Psoas muscle (tissue), 8 donors: ENCODE data around the gene ADAMTS3. TPM values are rescaled to one million over a fixed set of nuclear protein-coding genes. Genes with fewer than 3 reads are reported as not detected.

Experiments used
- ATAC-seq, 4 donors: fragments of 200-7000 bp; cut with Tn5 transposase; one replicate each; pipeline ENCODE4 v1.9.1; 2020; ENCODE audit warnings: moderate library complexity in 3 of 4, mild to moderate bottlenecking in 2 of 4
- DNase-seq, 2 donors: peaks; one replicate each; pipeline ENCODE4 v3.0.0-alpha.2; 2020
- H3K27ac ChIP-seq: fragments of 200-600 bp; one replicate; pipeline ENCODE4 v1.8.0; 2022
- H3K27me3 ChIP-seq, 3 donors: fragments of 200-600 bp in 1 of 3; one replicate each; pipeline versions ENCODE4 v1.6.1 to v1.8.0; 2013 to 2022; ENCODE audit warnings: low read length in 2 of 3, mild to moderate bottlenecking in 2 of 3, moderate library complexity in 1 of 3; ENCODE audit not compliant: insufficient read depth in 3 of 3
- H3K36me3 ChIP-seq, 2 donors: fragments of 200-600 bp in 1 of 2; one replicate each; pipeline versions ENCODE4 v1.6.1 to v1.8.0; 2013 to 2022; ENCODE audit warnings: low read depth in 1 of 2, mild to moderate bottlenecking in 1 of 2, moderate library complexity in 1 of 2; ENCODE audit not compliant: insufficient read depth in 1 of 2
- H3K4me1 ChIP-seq: fragments of 200-600 bp; one replicate; pipeline ENCODE4 v1.8.0; 2022
- H3K4me3 ChIP-seq: fragments of 200-600 bp; one replicate; pipeline ENCODE4 v1.8.0; 2022; ENCODE audit warnings: mild to moderate bottlenecking
- H3K9me3 ChIP-seq: fragments of 200-600 bp; one replicate; pipeline ENCODE4 v1.8.0; 2022
- WGBS, 3 donors: extraction: QIAGEN DNeasy Blood & Tissue Kit; methylation state at CpG; one replicate each; pipeline versions ENCODE4 v1.1.6 to v1.1.7; 2013; 5-methylcytosine and 5-hydroxymethylcytosine counted together
- intact Hi-C, 2 donors: fragments of 100-400 bp; cut with DNase I; formaldehyde crosslinking; loops; one replicate each; pipeline versions ENCODE4 v1.11.0 to v1.14.2; 2022
- long read RNA-seq, 2 donors: library from polyadenylated mRNA; unstranded; transcript quantifications; one replicate each; pipeline ENCODE4 v2.0.0, GENCODE V29; 2021
- polyA plus RNA-seq, 3 donors: library from polyadenylated mRNA; stranded (reverse); fragments of 200-250 nt; gene quantifications; one replicate each; pipeline ENCODE4 v1.2.3, GENCODE V29; 2013
- total RNA-seq, 4 donors: library from RNA; stranded (reverse); fragmentation: NEBNext Ultra II Directional in 2 of 4; extraction: Animal tissue kit (Norgen Biotek cat#: 25700) in 2 of 4; gene quantifications; one replicate each; pipeline versions ENCODE4 v1.2.1 to v1.2.4, GENCODE V29; 2021 to 2023
- TF ChIP-seq, protein P1 (sequence below): fragments of 200-600 bp; IDR thresholded peaks from one replicate; pipeline ENCODE4 v1.8.0; 2022; ENCODE audit warnings: antibody characterized with exemption
- donor health status: healthy with polysubstance abuse.
- donor health status: DM: no; HTN: no; CAD: no; lungs with moderate emphysema.
- donor health status: Bipolar disorder and iron deficiency.
- donor health status: healthy.
- donor health status: DM: yes; HTN: yes; CAD: no.
- donor health status: DM: no; HTN: no; CAD: no.
- donor health status: DM: no; HTN: no; CAD: no.
- donor health status: DM: yes; HTN: yes; CAD: no.

The ADAMTS3 gene
- under 1 TPM; 0.13 to 0.89 (median 0.36) TPM for total RNA-seq
- under 1 TPM; 0.01 to 0.10 (median 0.08) TPM for polyA plus RNA-seq
- long read RNA-seq, donor 1, result 0 reads
- long read RNA-seq, donor 2, result 0 reads

GRCh38 chr4:72568959-72569718, at the start of gene ADAMTS3:
ADAMTS3 (minus strand) TSS chr4:72569221; CDS start chr4:72568762, 459 bp downstream.
- H3K4me3 ChIP-seq, result peak within 1 kb of the TSS; percentile 59
- ATAC-seq (peak; percentile 53 to 78 (median 68)), DNase-seq (peak; percentile 46 to 70)
- TF ChIP-seq, protein P1, sequence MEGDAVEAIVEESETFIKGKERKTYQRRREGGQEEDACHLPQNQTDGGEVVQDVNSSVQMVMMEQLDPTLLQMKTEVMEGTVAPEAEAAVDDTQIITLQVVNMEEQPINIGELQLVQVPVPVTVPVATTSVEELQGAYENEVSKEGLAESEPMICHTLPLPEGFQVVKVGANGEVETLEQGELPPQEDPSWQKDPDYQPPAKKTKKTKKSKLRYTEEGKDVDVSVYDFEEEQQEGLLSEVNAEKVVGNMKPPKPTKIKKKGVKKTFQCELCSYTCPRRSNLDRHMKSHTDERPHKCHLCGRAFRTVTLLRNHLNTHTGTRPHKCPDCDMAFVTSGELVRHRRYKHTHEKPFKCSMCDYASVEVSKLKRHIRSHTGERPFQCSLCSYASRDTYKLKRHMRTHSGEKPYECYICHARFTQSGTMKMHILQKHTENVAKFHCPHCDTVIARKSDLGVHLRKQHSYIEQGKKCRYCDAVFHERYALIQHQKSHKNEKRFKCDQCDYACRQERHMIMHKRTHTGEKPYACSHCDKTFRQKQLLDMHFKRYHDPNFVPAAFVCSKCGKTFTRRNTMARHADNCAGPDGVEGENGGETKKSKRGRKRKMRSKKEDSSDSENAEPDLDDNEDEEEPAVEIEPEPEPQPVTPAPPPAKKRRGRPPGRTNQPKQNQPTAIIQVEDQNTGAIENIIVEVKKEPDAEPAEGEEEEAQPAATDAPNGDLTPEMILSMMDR, result no peak
- no peaks in the 10 kb centered on the region for H3K36me3 ChIP-seq
- no peaks in the 10 kb centered on the region for H3K4me1 ChIP-seq
- WGBS, 3 donors, result 1 to 4% (median 2%) methylated on average over 28 to 59 of the region's 59 CpGs
- intact Hi-C loops, result no loop called here
- H3K27me3 ChIP-seq, result peaks cover 0 to 6% (median 2%) of the 10 kb centered on the region in 3 donors
- no peaks in the 10 kb centered on the region for H3K9me3 ChIP-seq
- no peak within 1 kb of the TSS for H3K27ac ChIP-seq

DNA sequence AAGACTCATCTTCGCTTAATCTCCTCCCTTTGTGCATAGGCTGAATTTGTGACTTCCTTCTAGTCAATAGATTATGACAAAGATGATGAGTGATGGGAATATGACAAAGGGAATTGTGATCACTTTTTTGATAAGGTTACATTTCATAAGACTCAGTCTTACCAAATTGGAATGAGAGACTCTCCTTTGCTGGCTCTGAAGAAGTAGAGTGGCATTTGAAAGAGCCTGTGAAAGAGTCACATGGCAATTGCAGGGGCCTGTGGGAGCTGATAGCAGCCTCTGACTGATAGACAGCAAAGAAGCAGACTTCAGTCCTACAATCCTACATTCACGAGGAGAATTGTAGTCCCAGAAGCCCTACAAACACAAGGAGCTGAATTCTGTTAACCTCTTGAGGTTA, 44.9 kb upstream of the ADAMTS3 start:
- no peak overlapping the region for H3K27ac ChIP-seq
- H3K9me3 ChIP-seq, result no peaks in the 10 kb centered on the region
- intact Hi-C loops, result no loop called here
- 59 to 66% (median 66%) methylated on average over 2 of the region's 2 CpGs for WGBS, 3 donors
- TF ChIP-seq, protein P1, result no peak
- no peaks in the 10 kb centered on the region for H3K27me3 ChIP-seq
- no peak for DNase-seq
- no peaks in the 10 kb centered on the region for H3K36me3 ChIP-seq
- no peaks in the 10 kb centered on the region for H3K4me1 ChIP-seq
- no peak overlapping the region for H3K4me3 ChIP-seq
- ATAC-seq, result no peak

DNA sequence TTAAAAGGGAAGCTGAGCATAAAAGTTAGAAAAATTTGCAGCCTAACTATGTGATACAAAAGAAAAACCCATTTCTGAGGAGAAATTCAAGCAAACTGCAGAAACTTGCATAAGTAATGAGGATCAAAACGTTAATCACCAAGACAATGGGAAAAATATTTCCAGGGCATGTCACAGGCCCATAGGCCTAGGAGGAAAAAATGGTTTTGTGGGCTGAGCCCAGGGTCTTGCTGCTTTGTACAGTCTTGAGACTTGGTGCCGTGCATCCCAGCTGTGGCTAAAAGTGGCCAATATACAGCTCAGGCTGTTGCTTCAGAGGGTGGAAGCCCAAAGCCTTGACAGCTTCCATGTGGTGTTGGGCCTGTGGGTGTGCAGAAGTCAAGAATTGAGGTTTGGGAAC, 37.7 kb upstream of the ADAMTS3 start:
- intact Hi-C loops, result no loop called here
- ATAC-seq, result no peak
- Histone ChIP-seq H3K4me3 (no peak overlapping the region), H3K27me3 (no peaks in the 10 kb centered on the region), H3K36me3 (no peaks in the 10 kb centered on the region), H3K4me1 (no peaks in the 10 kb centered on the region), H3K9me3 (no peaks in the 10 kb centered on the region), H3K27ac (no peak overlapping the region)
- DNase-seq, result no peak
- TF ChIP-seq, protein P1, result no peak
- 72 to 73% (median 72%) methylated on average over 2 of the region's 2 CpGs for WGBS, 3 donors

- no peak for DNase-seq
- TF ChIP-seq, protein P1, result no peak
Measured at GRCh38 chr4:72604324-72604723, 35.3 kb upstream of the ADAMTS3 start.

More at GRCh38 chr4:72604324-72604723, 35.3 kb upstream of the ADAMTS3 start:
- intact Hi-C loops, result no loop called here
- Histone ChIP-seq H3K4me1 (no peaks in the 10 kb centered on the region), H3K9me3 (no peaks in the 10 kb centered on the region), H3K27ac (no peak overlapping the region), H3K27me3 (no peaks in the 10 kb centered on the region), H3K36me3 (no peaks in the 10 kb centered on the region), H3K4me3 (no peak overlapping the region)
- ATAC-seq, result no peak
- 46 to 49% (median 46%) methylated on average over 2 of the region's 2 CpGs for WGBS, 3 donors
